ENCODE data around the gene TMEM229A.

GRCh38 chr7:124073310-124073645 lies 40.4 kb upstream of the TMEM229A start:
- TF ChIP-seq, protein P1, sequence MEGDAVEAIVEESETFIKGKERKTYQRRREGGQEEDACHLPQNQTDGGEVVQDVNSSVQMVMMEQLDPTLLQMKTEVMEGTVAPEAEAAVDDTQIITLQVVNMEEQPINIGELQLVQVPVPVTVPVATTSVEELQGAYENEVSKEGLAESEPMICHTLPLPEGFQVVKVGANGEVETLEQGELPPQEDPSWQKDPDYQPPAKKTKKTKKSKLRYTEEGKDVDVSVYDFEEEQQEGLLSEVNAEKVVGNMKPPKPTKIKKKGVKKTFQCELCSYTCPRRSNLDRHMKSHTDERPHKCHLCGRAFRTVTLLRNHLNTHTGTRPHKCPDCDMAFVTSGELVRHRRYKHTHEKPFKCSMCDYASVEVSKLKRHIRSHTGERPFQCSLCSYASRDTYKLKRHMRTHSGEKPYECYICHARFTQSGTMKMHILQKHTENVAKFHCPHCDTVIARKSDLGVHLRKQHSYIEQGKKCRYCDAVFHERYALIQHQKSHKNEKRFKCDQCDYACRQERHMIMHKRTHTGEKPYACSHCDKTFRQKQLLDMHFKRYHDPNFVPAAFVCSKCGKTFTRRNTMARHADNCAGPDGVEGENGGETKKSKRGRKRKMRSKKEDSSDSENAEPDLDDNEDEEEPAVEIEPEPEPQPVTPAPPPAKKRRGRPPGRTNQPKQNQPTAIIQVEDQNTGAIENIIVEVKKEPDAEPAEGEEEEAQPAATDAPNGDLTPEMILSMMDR (IDR thresholded peaks at IDR 0.05) = no peak
- TF ChIP-seq POLR2A (IDR thresholded peaks at IDR 0.05) = no peak
